T-helper 1 cell (primary cell): ENCODE measurements around the gene TMEM184B.

Experiments
- DNase-seq, 5 donors: peaks; one replicate each; pipeline ENCODE4 v3.0.0-alpha.2; 2012 to 2020

TMEM184B gene

GRCh38 chr22:38273135-38273826, 471 bp upstream of the TMEM184B start:
- no peak for DNase-seq

- no peak for DNase-seq
Measured at GRCh38 chr22:38271927-38272372, 860 bp downstream of the TMEM184B start.

DNA sequence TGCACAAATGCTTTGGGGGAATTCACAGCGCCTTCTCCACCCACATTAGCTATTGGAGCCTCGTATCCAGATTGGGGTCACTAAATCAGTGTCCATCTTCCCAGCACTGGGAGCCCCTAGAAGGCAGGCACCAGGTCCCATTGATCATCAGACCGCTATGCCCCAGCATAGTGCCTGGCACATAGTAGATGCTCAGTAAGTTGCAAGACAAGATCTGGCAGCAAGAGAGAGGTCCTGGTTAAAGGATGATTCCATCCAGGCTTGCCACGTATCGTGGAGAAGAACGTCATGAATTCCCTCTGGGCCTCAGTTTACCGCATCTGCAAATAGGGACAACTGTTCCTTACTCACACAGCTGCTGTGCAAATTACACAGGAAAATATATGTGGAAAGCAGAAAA, 1.7 kb downstream of the TMEM184B start:
- no peak for DNase-seq

DNA sequence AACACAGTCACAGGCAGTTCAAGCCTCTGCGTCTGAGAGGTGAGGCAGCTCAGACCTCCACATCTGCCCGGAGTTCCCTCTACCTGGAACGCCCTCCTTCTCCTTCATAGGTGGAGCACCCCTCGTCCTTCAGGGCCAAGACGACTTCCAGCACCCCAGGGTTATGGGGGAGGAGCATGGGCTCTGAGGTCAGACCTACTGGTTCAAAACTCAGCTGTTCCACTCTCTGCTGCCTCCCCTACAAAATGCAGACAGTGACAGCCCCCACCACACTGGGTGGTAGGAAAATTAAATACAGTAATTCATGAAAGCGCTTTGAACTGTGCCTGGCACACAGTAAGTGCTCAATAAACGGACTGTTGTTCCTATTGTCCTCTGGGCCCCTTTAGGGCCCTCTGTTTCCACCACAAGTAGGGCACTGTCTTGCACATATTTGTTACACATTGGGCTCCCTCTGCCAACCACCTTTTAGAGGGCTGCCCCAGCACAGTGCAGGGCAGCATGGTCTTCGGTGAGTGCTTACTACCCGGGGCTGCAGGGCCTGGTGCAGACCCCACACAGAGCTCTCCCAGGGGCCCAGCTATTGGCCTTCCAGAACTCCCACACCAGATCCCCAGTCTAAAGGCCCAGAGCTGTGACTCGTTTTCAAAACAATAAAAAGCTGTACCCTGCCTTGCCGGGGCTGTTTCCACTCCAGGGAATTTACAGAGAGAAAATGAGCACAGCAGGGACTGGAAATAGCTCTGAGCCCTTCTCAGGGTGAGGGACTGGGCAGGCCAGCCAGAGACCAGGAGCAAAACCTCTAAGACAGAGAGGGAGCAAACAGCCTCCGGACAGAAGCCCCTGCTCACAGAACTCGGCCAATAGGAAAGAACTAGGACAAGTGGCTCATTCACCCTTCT, 2.5 kb downstream of the TMEM184B start:
- DNase-seq: no peak

DNA sequence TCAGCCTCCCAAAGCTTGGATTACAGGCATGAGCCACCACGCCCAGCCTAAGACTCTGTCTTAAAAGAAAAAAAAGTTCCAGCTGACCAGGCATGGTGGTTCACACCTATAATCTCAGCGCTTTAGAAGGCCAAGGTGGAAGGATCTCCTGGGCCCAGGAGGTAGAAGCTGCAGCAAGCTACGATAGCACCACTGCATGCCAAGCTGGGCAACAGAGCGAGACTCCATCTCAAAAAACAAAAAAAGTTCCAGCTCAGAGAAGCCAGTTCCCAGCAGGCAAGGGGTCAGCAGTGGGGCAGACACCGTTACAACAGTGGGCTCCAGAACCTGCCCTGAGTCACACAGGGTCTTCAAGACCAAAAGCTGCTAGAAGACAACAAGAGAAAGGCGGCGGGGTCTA, 3.3 kb downstream of the TMEM184B start:
- no peak for DNase-seq

DNA sequence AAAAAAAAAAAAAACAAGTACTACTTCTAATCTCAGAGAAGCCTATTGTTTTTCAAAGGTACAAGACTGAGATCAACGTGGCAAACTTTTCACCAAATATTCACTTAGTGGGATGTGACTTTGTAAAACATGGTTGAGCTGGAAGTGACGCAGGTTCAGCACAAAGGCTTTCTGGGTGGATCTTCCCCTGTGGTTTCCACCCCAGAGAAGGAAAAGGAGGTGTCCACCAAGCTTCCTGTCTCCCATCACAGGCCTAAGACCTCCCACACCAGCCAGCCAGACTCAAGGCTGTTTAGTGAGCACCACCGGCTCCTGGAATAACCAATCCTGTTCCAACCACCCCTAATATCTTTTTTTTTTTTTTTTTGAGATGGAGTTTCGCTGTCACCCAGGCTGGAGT, 5.7 kb downstream of the TMEM184B start:
- DNase-seq: peak; percentile 24 to 79 (median 55)

- DNase-seq: no peak
Measured at GRCh38 chr22:38266120-38266519, 6.7 kb downstream of the TMEM184B start.

- DNase-seq: no peak
Measured at GRCh38 chr22:38264322-38264843, 8.4 kb downstream of the TMEM184B start.

GRCh38 chr22:38262051-38262795, 10.6 kb downstream of the TMEM184B start:
- peak in 3 of 5 donors; percentile 22 to 35 (median 28) for DNase-seq

DNA sequence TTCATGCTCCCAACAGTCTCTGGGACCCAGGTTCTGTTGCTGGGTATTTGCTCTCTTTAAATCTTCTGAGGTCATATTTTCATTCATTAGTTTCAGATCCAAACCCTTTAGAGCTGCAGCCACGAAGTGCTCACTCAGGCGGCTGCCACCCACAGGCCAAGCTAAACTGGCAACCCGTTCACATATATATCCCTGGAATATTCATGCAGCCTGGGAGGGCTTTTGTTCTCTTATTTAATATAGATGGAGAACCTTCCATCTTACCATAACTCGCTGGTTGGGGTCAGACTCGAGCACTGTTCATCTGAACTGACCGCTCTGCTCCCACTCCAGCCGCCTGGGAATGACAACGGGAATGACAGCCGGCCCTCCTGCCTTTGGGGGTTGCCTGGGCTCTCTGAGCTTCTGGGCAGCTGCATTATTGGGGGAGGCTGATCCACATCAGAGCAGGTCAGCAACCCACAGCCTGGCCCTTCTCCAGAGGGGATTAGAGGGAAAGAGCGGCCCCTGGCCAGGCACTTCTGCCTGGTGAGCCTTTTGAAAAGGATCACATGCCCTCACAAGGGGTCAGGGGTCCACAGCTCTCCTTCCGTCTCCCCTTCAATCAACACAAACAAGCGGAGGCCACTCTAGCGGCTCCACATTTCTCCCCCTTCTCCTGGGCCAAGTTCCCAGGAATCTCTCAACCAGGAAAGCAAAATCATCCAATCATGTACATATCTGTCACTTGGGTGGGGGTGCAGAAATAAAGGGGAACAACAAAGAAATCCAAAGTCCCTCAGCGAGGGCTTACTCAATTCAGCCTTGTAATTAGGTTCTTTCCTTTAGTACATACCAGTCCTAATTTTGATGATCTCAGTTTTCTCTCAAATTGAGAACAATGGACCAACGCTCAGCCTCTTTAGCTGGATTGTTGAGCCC, 11.8 kb downstream of the TMEM184B start:
- no peak for DNase-seq

GRCh38 chr22:38259370-38259769, 13.4 kb downstream of the TMEM184B start:
- DNase-seq: no peak

GRCh38 chr22:38258895-38259294, 13.9 kb downstream of the TMEM184B start:
- no peak for DNase-seq

GRCh38 chr22:38257650-38258250, 15.1 kb downstream of the TMEM184B start:
- DNase-seq: no peak

DNA sequence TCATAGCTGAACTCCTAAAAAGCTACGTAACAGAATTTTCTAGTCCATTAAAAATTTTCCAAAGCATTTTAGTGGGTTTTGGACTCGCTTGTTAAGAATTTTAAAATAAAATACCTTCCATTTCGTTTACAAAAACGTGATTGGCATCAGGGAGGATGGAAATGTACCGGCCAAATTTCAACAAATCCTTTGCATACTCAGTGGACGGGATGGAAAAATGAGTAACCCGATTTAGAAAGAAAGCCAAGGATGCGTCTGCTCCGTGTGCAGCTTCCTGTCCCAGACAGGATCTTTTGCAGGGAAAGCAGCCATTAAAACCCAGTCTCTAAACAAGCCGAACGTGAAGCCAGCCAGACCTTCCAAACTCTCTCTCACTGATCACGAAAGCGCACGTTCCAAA, 15.6 kb downstream of the TMEM184B start:
- DNase-seq: no peak

DNA sequence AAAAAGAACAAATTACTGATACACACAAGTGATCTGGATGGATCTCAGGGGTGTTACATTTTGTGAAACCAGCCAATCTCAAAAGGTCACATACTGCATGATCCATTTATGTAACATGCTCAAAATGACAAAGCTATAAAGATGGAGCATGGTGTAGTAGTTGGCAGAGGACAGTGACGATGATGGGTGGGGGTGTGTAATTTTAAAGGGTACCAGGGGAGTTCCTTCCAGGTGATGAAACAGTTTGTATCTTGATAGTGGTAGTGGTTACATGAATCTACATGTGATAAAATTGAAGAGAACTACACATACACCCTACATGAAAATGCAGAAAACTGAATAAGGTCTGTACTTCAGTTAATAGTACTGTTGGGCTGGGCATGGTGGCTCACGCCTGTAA, 17.1 kb downstream of the TMEM184B start:
- no peak for DNase-seq

GRCh38 chr22:38251341-38251692, 21.5 kb downstream of the TMEM184B start:
- DNase-seq: no peak

DNA sequence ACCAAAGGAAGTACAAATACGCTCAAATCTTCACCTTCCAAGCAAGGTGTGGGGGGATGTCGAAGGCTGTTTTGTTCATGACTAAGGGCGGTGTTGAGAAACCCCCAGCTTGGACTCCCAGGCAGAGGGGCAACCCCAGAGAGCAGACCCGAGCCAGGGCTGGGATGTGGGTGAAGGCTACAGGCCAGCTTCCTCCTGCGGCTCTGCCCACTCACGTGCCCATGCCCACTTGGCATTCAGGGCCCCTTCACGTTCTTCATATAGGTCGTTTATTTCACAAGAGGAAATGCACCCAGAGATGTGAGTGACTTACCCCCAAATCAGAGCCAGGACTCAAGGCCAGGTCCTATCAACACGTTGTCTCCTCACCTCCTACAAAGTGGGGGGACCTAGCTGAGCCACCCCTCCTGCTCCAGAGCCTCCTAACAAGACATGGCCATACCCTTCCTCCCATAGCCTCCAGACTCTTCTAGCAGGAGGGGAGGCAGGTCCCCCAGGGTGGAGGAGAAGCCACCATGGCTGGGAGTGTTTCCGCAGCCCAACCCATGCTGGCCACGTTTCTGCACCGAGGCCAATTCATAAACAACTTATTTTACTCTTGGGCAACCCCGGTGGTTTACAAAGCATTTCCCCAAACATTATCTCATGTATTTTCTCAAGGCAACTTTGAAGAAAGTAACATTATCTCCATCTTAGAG, 22.0 kb downstream of the TMEM184B start:
- no peak for DNase-seq

DNA sequence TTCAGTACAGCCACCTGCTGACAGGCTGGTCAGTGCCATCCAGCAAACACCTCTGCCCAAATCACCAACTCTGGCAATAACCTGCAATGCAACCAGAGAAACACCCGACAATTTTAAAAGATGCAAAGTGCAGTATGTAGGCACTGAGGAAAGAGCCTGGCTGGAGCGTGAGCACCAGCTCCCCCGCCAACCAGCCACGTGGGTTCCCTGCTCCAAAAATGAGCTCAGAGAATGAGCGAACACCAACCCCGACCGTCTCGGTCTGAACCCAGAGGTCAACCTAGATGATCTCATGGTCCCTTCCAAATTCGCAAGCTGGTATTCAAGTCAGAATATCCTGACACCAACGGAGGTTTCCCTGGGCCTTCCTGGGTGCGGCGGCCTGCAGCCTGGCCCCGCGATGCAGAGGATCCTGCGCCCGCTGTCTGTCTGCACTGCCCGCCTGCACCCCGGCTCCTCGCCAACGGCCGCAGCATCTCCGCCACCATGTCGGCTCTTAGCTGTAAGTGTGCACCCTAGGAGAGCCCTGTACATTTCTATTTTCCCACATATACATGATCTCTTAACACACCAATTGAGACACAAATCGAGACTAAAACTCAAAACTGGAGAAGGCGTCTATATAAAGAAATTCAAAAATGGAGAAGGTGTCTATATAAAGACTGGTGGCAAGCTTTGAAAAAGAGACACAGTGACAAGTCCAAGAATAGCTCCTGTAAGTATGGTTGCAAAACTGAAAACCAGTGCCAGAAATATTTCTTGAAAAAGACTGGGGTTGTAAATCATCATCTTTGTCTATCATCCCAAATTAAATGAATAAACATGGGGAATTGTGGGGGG, 22.8 kb downstream of the TMEM184B start:
- DNase-seq: no peak

DNA sequence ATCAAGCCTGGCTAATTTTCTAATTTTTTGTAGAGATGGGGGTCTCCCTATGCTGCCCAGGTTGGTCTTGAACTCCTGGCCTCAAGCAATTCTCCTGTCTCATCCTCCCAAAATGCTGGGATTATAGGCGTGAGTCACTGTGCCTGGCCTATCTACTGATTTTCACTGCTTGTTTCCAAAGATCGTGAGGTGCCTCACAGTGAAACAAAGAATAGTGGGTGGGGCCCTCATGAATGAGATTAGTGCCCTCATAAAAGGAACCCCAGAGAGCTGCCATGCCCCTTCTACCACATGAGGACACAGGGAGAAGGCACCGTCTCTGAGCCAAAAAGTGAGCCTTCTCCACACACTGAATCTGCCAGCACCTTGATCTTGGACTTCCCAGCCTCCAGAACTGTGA, 23.5 kb downstream of the TMEM184B start:
- no peak for DNase-seq

DNA sequence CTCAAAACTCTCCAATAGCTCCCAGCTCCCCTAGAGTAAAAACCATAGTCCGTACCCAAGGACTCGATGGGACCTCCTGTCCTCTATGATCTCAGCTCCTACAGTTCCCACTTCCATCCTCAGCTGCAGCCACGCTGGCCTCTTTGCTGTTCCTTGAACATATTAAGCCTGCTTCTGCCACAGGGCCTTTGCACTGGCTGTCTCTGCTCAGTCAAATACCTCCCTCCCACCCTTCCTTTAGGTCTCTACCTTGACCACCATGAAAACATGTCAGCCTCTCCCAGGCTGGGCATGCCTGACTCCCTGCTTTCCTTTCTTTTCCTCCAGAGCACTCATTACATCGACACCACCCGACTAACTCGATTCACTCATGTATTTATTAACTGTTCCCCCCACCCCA, 24.5 kb downstream of the TMEM184B start:
- no peak for DNase-seq
